SK-N-SH treated with all-trans-retinoic acid at 6 μM for 48 hours (cell line): ENCODE results near the gene CCDC14.

Experiments used
- ATAC-seq: fragments of 200-7000 bp; cut with Tn5 transposase; 3 replicates; pipeline ENCODE4 v1.9.1; 2020; ENCODE audit warnings: mild to moderate bottlenecking, moderate library complexity
- ARNTL ChIP-seq: fragments of 450-650 bp; formaldehyde crosslinking; IDR thresholded peaks from 2 replicates; pipeline ENCODE4 v1.5.0; 2020; ENCODE audit warnings: low read depth, mild to moderate bottlenecking, moderate library complexity, borderline replicate concordance
- BACH2 ChIP-seq: fragments of 250-450 bp; sonication (Bioruptor Pico); IDR thresholded peaks from 2 replicates; pipeline ENCODE4 v1.9.0; 2021; ENCODE audit warnings: mild to moderate bottlenecking, borderline replicate concordance
- CSDC2 ChIP-seq: fragments of 250-450 bp; sonication (Bioruptor Pico); IDR thresholded peaks from 2 replicates; pipeline ENCODE4 v1.5.0; 2020; ENCODE audit warnings: mild to moderate bottlenecking, moderate library complexity
- ESRRG ChIP-seq: fragments of 250-450 bp; sonication (Bioruptor Pico); IDR thresholded peaks from 2 replicates; pipeline ENCODE4 v1.6.1; 2021; ENCODE audit warnings: mild to moderate bottlenecking
- GLIS3 ChIP-seq: fragments of 250-450 bp; sonication (Bioruptor Pico); IDR thresholded peaks from 2 replicates; pipeline ENCODE4 v1.5.0; 2020; ENCODE audit warnings: mild to moderate bottlenecking, moderate library complexity
- ISL1 ChIP-seq: fragments of 250-450 bp; sonication (Bioruptor Pico); IDR thresholded peaks from 2 replicates; pipeline ENCODE4 v2.1.2; 2022; ENCODE audit warnings: mild to moderate bottlenecking, moderate library complexity
- OSR1 ChIP-seq: fragments of 250-450 bp; sonication (Bioruptor Pico); IDR thresholded peaks from 2 replicates; pipeline ENCODE4 v1.8.0; 2022; ENCODE audit warnings: moderate library complexity, mild to moderate bottlenecking, inconsistent platforms
- RARB ChIP-seq: fragments of 250-450 bp; sonication (Bioruptor Pico); IDR thresholded peaks from 2 replicates; pipeline ENCODE4 v1.8.0; 2021; ENCODE audit warnings: mild to moderate bottlenecking, moderate library complexity
- SNAI2 ChIP-seq: fragments of 250-450 bp; sonication (Bioruptor Pico); IDR thresholded peaks from 2 replicates; pipeline ENCODE4 v1.5.0; 2020; ENCODE audit warnings: mild to moderate bottlenecking, moderate library complexity
- TOX ChIP-seq: fragments of 250-450 bp; sonication (Bioruptor Pico); IDR thresholded peaks from 2 replicates; pipeline ENCODE4 v1.8.0; 2021; ENCODE audit warnings: mild to moderate bottlenecking, moderate library complexity, borderline replicate concordance
- ZC3H10 ChIP-seq: fragments of 250-450 bp; sonication (Bioruptor Pico); IDR thresholded peaks from 2 replicates; pipeline ENCODE4 v1.5.1; 2021; ENCODE audit warnings: mild to moderate bottlenecking, moderate library complexity
- ZFP3 ChIP-seq: fragments of 250-450 bp; sonication (Bioruptor Pico); IDR thresholded peaks from 2 replicates; pipeline ENCODE4 v1.5.0; 2020; ENCODE audit warnings: mild to moderate bottlenecking, moderate library complexity
- ZFP30 ChIP-seq: fragments of 450-650 bp; formaldehyde crosslinking; IDR thresholded peaks from 2 replicates; pipeline ENCODE4 v1.5.0; 2022; ENCODE audit warnings: mild to moderate bottlenecking, moderate library complexity
- ZNF70 ChIP-seq: fragments of 450-650 bp; formaldehyde crosslinking; IDR thresholded peaks from 2 replicates; pipeline ENCODE4 v1.5.0; 2020; ENCODE audit warnings: mild to moderate bottlenecking, moderate library complexity
- ZNF8 ChIP-seq: fragments of 450-650 bp; formaldehyde crosslinking; IDR thresholded peaks from 2 replicates; pipeline ENCODE4 v1.5.0; 2020; ENCODE audit warnings: mild to moderate bottlenecking, moderate library complexity
- TF ChIP-seq, protein P1 (sequence below): fragments of 250-450 bp; sonication (Bioruptor Pico); IDR thresholded peaks from 2 replicates; pipeline ENCODE4 v1.8.0; 2020; ENCODE audit warnings: mild to moderate bottlenecking, moderate library complexity, borderline replicate concordance
- TF ChIP-seq, protein P2 (sequence below): fragments of 250-450 bp; sonication (Bioruptor Pico); IDR thresholded peaks from 2 replicates; pipeline ENCODE4 v1.5.0; 2020; ENCODE audit warnings: mild to moderate bottlenecking, moderate library complexity
- TF ChIP-seq, protein P3 (sequence below): fragments of 250-450 bp; sonication (Bioruptor Pico); IDR thresholded peaks from 2 replicates; pipeline ENCODE4 v1.8.0; 2021; ENCODE audit warnings: low read depth, mild to moderate bottlenecking, moderate library complexity, borderline replicate concordance
- TF ChIP-seq, protein P4 (sequence below): fragments of 250-450 bp; sonication (Bioruptor Pico); IDR thresholded peaks from 2 replicates; pipeline ENCODE4 v1.5.1; 2021; ENCODE audit warnings: mild to moderate bottlenecking, moderate library complexity

The CCDC14 gene

DNA sequence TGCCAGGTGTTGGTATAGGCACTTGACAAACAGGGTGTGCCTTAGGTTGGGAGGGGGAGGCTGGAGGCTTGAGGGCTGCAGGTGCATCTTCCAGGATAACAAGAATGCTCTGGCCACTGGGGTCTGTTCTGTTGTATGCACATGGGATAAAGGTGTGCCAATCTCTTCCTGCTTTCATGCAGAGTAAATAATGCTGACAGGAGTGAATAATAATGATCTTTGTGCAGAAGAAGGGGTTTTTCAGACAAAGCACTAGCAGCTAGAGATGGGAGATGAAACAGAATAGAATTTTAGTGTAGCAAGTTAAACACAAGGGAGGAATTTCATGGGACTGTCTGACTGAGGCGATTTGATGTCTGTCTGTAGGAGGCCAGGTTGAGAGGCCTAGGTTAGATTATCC lies 32.8 kb upstream of the CCDC14 start:
- TF ChIP-seq OSR1 (CRISPR knock-in tag) (no peak), SNAI2 (CRISPR knock-in tag) (no peak), ESRRG (CRISPR knock-in tag) (no peak), TOX (no peak), ZFP30 (CRISPR knock-in tag) (no peak), ZC3H10 (CRISPR knock-in tag) (no peak), ARNTL (CRISPR knock-in tag) (no peak), ZNF8 (CRISPR knock-in tag) (no peak), CSDC2 (CRISPR knock-in tag) (no peak), RARB (CRISPR knock-in tag) (no peak), ZNF70 (CRISPR knock-in tag) (no peak), ISL1 (CRISPR knock-in tag) (no peak), GLIS3 (CRISPR knock-in tag) (no peak), BACH2 (CRISPR knock-in tag) (no peak)
- TF ChIP-seq, protein P1, sequence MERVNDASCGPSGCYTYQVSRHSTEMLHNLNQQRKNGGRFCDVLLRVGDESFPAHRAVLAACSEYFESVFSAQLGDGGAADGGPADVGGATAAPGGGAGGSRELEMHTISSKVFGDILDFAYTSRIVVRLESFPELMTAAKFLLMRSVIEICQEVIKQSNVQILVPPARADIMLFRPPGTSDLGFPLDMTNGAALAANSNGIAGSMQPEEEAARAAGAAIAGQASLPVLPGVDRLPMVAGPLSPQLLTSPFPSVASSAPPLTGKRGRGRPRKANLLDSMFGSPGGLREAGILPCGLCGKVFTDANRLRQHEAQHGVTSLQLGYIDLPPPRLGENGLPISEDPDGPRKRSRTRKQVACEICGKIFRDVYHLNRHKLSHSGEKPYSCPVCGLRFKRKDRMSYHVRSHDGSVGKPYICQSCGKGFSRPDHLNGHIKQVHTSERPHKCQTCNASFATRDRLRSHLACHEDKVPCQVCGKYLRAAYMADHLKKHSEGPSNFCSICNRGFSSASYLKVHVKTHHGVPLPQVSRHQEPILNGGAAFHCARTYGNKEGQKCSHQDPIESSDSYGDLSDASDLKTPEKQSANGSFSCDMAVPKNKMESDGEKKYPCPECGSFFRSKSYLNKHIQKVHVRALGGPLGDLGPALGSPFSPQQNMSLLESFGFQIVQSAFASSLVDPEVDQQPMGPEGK (CRISPR knock-in tag), result no peak
- TF ChIP-seq, protein P2, sequence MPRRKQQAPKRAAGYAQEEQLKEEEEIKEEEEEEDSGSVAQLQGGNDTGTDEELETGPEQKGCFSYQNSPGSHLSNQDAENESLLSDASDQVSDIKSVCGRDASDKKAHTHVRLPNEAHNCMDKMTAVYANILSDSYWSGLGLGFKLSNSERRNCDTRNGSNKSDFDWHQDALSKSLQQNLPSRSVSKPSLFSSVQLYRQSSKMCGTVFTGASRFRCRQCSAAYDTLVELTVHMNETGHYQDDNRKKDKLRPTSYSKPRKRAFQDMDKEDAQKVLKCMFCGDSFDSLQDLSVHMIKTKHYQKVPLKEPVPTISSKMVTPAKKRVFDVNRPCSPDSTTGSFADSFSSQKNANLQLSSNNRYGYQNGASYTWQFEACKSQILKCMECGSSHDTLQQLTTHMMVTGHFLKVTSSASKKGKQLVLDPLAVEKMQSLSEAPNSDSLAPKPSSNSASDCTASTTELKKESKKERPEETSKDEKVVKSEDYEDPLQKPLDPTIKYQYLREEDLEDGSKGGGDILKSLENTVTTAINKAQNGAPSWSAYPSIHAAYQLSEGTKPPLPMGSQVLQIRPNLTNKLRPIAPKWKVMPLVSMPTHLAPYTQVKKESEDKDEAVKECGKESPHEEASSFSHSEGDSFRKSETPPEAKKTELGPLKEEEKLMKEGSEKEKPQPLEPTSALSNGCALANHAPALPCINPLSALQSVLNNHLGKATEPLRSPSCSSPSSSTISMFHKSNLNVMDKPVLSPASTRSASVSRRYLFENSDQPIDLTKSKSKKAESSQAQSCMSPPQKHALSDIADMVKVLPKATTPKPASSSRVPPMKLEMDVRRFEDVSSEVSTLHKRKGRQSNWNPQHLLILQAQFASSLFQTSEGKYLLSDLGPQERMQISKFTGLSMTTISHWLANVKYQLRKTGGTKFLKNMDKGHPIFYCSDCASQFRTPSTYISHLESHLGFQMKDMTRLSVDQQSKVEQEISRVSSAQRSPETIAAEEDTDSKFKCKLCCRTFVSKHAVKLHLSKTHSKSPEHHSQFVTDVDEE, result no peak
- TF ChIP-seq, protein P3, sequence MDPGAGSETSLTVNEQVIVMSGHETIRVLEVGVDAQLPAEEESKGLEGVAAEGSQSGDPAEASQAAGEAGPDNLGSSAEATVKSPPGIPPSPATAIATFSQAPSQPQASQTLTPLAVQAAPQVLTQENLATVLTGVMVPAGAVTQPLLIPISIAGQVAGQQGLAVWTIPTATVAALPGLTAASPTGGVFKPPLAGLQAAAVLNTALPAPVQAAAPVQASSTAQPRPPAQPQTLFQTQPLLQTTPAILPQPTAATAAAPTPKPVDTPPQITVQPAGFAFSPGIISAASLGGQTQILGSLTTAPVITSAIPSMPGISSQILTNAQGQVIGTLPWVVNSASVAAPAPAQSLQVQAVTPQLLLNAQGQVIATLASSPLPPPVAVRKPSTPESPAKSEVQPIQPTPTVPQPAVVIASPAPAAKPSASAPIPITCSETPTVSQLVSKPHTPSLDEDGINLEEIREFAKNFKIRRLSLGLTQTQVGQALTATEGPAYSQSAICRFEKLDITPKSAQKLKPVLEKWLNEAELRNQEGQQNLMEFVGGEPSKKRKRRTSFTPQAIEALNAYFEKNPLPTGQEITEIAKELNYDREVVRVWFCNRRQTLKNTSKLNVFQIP, result no peak
- TF ChIP-seq, protein P4, sequence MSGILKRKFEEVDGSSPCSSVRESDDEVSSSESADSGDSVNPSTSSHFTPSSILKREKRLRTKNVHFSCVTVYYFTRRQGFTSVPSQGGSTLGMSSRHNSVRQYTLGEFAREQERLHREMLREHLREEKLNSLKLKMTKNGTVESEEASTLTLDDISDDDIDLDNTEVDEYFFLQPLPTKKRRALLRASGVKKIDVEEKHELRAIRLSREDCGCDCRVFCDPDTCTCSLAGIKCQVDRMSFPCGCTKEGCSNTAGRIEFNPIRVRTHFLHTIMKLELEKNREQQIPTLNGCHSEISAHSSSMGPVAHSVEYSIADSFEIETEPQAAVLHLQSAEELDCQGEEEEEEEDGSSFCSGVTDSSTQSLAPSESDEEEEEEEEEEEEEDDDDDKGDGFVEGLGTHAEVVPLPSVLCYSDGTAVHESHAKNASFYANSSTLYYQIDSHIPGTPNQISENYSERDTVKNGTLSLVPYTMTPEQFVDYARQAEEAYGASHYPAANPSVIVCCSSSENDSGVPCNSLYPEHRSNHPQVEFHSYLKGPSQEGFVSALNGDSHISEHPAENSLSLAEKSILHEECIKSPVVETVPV (CRISPR knock-in tag), result no peak
- no peak for ATAC-seq

DNA sequence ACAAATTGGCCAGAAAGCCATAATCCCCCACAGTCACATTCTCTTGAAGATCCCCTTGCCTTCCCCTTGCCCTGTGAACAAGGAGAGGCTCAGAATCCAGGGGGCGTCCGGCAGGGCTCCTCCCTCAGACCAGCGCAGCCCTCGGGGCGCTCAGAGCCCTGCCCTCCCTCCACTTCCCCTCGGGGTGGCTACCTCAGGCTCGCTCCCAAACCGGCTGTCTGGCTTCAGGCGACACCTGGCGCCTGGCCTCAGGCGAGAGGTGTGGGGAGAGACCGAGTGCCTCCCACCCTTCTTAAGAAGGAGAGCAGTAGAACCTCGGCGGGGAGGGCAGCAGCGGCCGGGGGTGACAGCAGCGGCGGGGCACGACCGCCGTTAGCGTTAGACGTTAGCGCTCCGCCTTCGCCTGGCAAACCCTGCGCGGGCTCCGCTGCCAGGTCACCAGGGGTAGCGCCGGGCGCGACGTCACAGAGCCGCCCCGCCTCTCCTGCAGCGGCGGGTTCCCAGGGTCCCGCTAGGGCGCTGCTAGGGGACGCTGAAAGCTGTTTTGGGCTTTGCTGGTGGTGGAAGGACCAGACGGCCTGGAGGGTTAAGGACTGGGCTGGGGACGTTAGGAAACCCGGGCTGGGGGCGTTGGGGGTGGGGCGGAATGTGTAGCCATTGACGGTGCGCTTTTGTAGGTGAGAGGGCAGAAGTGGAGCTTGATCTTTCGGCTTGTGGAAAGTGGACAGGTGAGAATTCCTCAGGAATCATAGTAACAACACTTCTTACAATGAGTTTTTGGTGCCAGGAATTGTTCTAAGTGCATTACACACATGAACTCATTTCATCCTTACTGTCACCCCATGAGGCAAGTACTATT lies 30.9 kb upstream of the CCDC14 start, which contains the start of gene ROPN1:
TSS of gene ROPN1 (minus strand) at position 395 of the 859 bp plus-strand sequence. CDS start 11,643 bp downstream, outside the sequence.
- ATAC-seq, result peak; percentile 95

DNA sequence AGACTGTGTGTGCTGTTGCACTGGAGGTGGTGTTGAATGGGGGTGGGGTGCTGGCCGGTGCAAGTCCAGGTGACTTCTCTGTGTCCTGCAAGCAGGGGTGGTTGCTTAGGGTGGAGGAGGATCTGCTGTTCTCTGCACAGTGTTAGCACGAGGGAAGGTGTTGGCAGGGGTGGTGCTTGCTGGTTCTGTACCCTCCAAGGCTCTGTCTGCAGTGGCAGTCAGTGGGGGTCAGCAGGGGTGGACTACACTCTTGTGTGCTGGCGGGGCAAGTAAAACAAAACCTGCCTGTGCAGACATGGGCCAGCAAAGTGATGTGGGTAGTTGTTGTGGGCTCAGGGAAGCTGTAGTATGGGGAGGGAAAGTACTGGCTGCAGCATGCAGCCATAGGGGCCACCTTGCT lies 25.4 kb upstream of the CCDC14 start:
- TF ChIP-seq, protein P1 (CRISPR knock-in tag), result no peak
- no peak for TF ChIP-seq ZC3H10 (CRISPR knock-in tag)
- TF ChIP-seq, protein P2, result no peak
- TF ChIP-seq ARNTL (CRISPR knock-in tag), result no peak
- TF ChIP-seq, protein P4 (CRISPR knock-in tag), result no peak
- TF ChIP-seq ZFP3 (CRISPR knock-in tag), result no peak
- ATAC-seq, result no peak
